B cell (primary cell): ENCODE measurements around the gene NUP214. TPM values are rescaled to one million over a fixed set of nuclear protein-coding genes. Genes with fewer than 3 reads are reported as not detected.

Experiments used
- ATAC-seq: fragments of 200-7000 bp; cut with Tn5 transposase; one replicate; pipeline ENCODE4 v1.10.0; 2021; ENCODE audit warnings: low read depth, mild to moderate bottlenecking, moderate number of reproducible peaks, moderate library complexity
- CTCF ChIA-PET: fragments of 350-600 bp; sonication (Branson Sonifier 250); formaldehyde crosslinking; loops from one replicate; lab custom pipeline; 2021; ENCODE audit warnings: antibody characterized with exemption, inconsistent platforms; lab: Charles Lee
- POLR2A ChIA-PET: fragments of 350-600 bp; sonication (Branson Sonifier 250); formaldehyde crosslinking; loops from one replicate; lab custom pipeline; 2021; ENCODE audit warnings: antibody characterized with exemption; lab: Charles Lee
- DNase-seq: peaks from one replicate; pipeline ENCODE4 v3.0.0; 2013
- H2AFZ ChIP-seq: 2 replicates; pipeline ENCODE4 v1.6.1; 2012; ENCODE audit warnings: mild to moderate bottlenecking, low read depth, low read length; ENCODE audit not compliant: insufficient read depth, poor library complexity, severe bottlenecking
- H3K27ac ChIP-seq, 2 donors: 1 replicate in 1 of 2; 2 replicates in 1 of 2; pipeline ENCODE4 v1.5.1; 2012 to 2013; ENCODE audit warnings: low read length in 2 of 2, mild to moderate bottlenecking in 2 of 2, moderate library complexity in 1 of 2
- H3K27me3 ChIP-seq, 4 experiments: fragments of 200-600 bp in 1 of 4; sonication (generic) in 1 of 4; replicated peaks in 1 of 4; 1 replicate in 2 of 4; 2 replicates in 2 of 4; pipeline versions ENCODE4 v1.6.1 to v1.7.0; 2013 to 2016; ENCODE audit warnings: low read length in 3 of 4, mild to moderate bottlenecking in 2 of 4, mixed read lengths in 1 of 4, moderate library complexity in 1 of 4; ENCODE audit not compliant: insufficient read depth in 4 of 4, control insufficient read depth in 3 of 4; ENCODE audit errors: control extremely low read depth in 1 of 4
- H3K36me3 ChIP-seq, 2 experiments: replicated peaks in 1 of 2; 1 replicate in 1 of 2; 2 replicates in 1 of 2; pipeline versions ENCODE4 v1.6.1 to v1.7.1; 2013; ENCODE audit warnings: low read length in 1 of 2; ENCODE audit not compliant: insufficient read depth in 2 of 2, control insufficient read depth in 1 of 2; ENCODE audit errors: control extremely low read depth in 1 of 2, extremely low read depth in 1 of 2
- H3K4me1 ChIP-seq, 2 donors: fragments of 200-600 bp in 1 of 2; sonication (generic) in 1 of 2; 1 replicate in 1 of 2; 2 replicates in 1 of 2; pipeline versions ENCODE4 v1.5.1 to v1.6.1; 2013 to 2017; ENCODE audit warnings: low read length in 2 of 2; ENCODE audit not compliant: control insufficient read depth in 2 of 2, insufficient read depth in 2 of 2
- H3K4me2 ChIP-seq: replicated peaks from 2 replicates; pipeline ENCODE3; 2012; ENCODE audit warnings: mild to moderate bottlenecking, low read depth, low read length; ENCODE audit not compliant: poor library complexity, severe bottlenecking
- H3K4me3 ChIP-seq, 5 experiments: fragments of 200-600 bp in 1 of 5; sonication (generic) in 1 of 5; 1 replicate in 3 of 5; 2 replicates in 2 of 5; pipeline versions ENCODE4 v1.5.1 to v1.7.0; 2011 to 2016; ENCODE audit warnings: low read length in 4 of 5, mild to moderate bottlenecking in 4 of 5, low read depth in 2 of 5, control low read depth in 1 of 5, moderate library complexity in 1 of 5; ENCODE audit not compliant: insufficient read depth in 1 of 5; ENCODE audit errors: control extremely low read depth in 1 of 5, extremely low read depth in 1 of 5
- H3K79me2 ChIP-seq: fragments of 200-600 bp; sonication (generic); one replicate; pipeline ENCODE4 v1.6.0; 2016; ENCODE audit warnings: low read length; ENCODE audit not compliant: control insufficient read depth, insufficient read depth
- H3K9ac ChIP-seq: fragments of 200-600 bp; sonication (generic); 2 replicates; pipeline ENCODE4 v1.6.1; 2017; ENCODE audit warnings: mild to moderate bottlenecking, low read length, moderate library complexity
- H3K9me3 ChIP-seq, 3 donors: one replicate each; pipeline versions ENCODE4 v1.6.1 to v1.7.1; 2013; ENCODE audit warnings: low read length in 2 of 3; ENCODE audit not compliant: control insufficient read depth in 2 of 3, insufficient read depth in 1 of 3; ENCODE audit errors: control extremely low read depth in 1 of 3
- H4K20me1 ChIP-seq: 2 replicates; pipeline ENCODE4 v1.6.0; 2012; ENCODE audit warnings: mild to moderate bottlenecking, low read length; ENCODE audit not compliant: insufficient read depth, control insufficient read depth, poor library complexity, severe bottlenecking
- H3K27ac Mint-ChIP-seq: one replicate; pipeline ENCODE4 v1.8.0; 2021; ENCODE audit warnings: mixed read lengths
- H3K27me3 Mint-ChIP-seq: one replicate; pipeline ENCODE4 v1.8.0; 2021; ENCODE audit warnings: mixed read lengths
- H3K4me1 Mint-ChIP-seq: one replicate; pipeline ENCODE4 v1.8.0; 2021; ENCODE audit warnings: mixed read lengths
- H3K4me3 Mint-ChIP-seq: one replicate; pipeline ENCODE4 v1.8.0; 2021; ENCODE audit warnings: mixed read lengths
- H3K9me3 Mint-ChIP-seq: one replicate; pipeline ENCODE4 v1.8.0; 2022; ENCODE audit warnings: mixed read lengths; ENCODE audit not compliant: insufficient read depth
- EZH2 ChIP-seq: IDR thresholded peaks from 2 replicates; pipeline ENCODE4 v1.6.1; 2012; ENCODE audit warnings: borderline replicate concordance, low read depth, mild to moderate bottlenecking, moderate library complexity, low read length; ENCODE audit not compliant: insufficient read depth, poor library complexity, severe bottlenecking
- WGBS: methylation state at CpG from one replicate; pipeline ENCODE4 v1.1.5; 2013; ENCODE audit warnings: missing lambda C conversion rate; ENCODE audit not compliant: insufficient coverage; 5-methylcytosine and 5-hydroxymethylcytosine counted together
- intact Hi-C: fragments of 100-400 bp; cut with micrococcal nuclease; formaldehyde crosslinking; loops from one replicate; pipeline ENCODE4 v1.10.0; 2022
- polyA plus RNA-seq: library from polyadenylated mRNA; depleted of rRNA; stranded (reverse); fragments of >200 nt; gene quantifications from 2 replicates; pipeline ENCODE4 v1.2.3, GENCODE V29; 2012
- total RNA-seq, 2 donors: library from RNA; stranded (reverse); fragments of 120-200 nt in 1 of 2; gene quantifications; 1 replicate in 1 of 2; 2 replicates in 1 of 2; pipeline versions ENCODE4 v1.2.3 to v1.2.4, GENCODE V29; 2013 to 2022
- TF ChIP-seq, protein P1 (sequence below): fragments of 200-600 bp; IDR thresholded peaks from one replicate; pipeline ENCODE4 v1.8.0; 2022; ENCODE audit warnings: antibody characterized with exemption, mild to moderate bottlenecking

The NUP214 gene
- total and polyA plus RNA-seq, 2 donors (not counting 1 experiment from before 2014, with no cell fraction given), result 19.0 to 94.6 TPM

DNA sequence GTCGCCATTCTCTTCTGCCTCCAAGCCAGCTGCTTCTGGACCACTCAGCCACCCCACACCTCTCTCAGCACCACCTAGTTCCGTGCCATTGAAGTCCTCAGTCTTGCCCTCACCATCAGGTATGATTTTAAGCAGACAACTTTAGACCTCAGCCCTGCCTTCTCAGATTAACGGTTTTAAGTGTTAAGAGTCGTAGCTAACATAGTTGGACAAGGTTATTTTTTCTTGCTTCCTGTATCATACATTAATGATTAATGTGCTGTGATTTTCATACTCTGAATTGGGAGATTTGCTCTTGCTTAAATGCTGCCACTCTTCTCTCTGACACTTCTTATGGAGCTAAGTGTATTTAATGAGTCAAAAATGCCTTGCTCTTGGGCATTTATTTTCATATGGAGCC, 20.8 kb downstream of the NUP214 start:
- no peaks in the 10 kb centered on the region for H3K27me3 Mint-ChIP-seq
- 100% methylated on average over 1 of the region's 4 CpGs for WGBS
- ChIA-PET CTCF (interaction anchor here (0.6 to 0.9 kb wide), 2 partner anchors 191 to 657 kb away, joined by 3 to 4 read pairs; no protein-coding TSS in a partner anchor), POLR2A (no interaction called here)
- no peaks in the 10 kb centered on the region for H3K9me3 Mint-ChIP-seq
- Histone ChIP-seq H3K4me3 (no peak overlapping the region), H3K27me3 (no peaks in the 10 kb centered on the region), H4K20me1 (no peaks in the 10 kb centered on the region), H2AFZ (no peak overlapping the region), H3K27ac (no peak overlapping the region), H3K9ac (no peak overlapping the region), H3K4me2 (no peak overlapping the region), H3K9me3 (no peaks in the 10 kb centered on the region), H3K36me3 (peaks cover 4 to 85% of the 10 kb centered on the region in 2 experiments), H3K79me2 (no peaks in the 10 kb centered on the region), H3K4me1 (no peaks in the 10 kb centered on the region)
- intact Hi-C loops, result no loop called here
- no peak overlapping the region for H3K27ac Mint-ChIP-seq
- ATAC-seq, result no peak
- no peak overlapping the region for H3K4me3 Mint-ChIP-seq
- H3K4me1 Mint-ChIP-seq, result no peaks in the 10 kb centered on the region
- no peak for DNase-seq
- TF ChIP-seq, protein P1, sequence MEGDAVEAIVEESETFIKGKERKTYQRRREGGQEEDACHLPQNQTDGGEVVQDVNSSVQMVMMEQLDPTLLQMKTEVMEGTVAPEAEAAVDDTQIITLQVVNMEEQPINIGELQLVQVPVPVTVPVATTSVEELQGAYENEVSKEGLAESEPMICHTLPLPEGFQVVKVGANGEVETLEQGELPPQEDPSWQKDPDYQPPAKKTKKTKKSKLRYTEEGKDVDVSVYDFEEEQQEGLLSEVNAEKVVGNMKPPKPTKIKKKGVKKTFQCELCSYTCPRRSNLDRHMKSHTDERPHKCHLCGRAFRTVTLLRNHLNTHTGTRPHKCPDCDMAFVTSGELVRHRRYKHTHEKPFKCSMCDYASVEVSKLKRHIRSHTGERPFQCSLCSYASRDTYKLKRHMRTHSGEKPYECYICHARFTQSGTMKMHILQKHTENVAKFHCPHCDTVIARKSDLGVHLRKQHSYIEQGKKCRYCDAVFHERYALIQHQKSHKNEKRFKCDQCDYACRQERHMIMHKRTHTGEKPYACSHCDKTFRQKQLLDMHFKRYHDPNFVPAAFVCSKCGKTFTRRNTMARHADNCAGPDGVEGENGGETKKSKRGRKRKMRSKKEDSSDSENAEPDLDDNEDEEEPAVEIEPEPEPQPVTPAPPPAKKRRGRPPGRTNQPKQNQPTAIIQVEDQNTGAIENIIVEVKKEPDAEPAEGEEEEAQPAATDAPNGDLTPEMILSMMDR, result no peak
- TF ChIP-seq EZH2, result no peak

- DNase-seq (no peak), ATAC-seq (no peak)
- Histone ChIP-seq H3K4me3 (no peak overlapping the region), H4K20me1 (no peaks in the 10 kb centered on the region), H3K36me3 (peaks cover 6 to 91% of the 10 kb centered on the region in 2 experiments), H3K9ac (no peak overlapping the region), H3K79me2 (no peaks in the 10 kb centered on the region), H3K4me1 (no peaks in the 10 kb centered on the region), H3K9me3 (no peaks in the 10 kb centered on the region), H3K27ac (no peak overlapping the region), H3K4me2 (no peak overlapping the region), H2AFZ (no peak overlapping the region), H3K27me3 (no peaks in the 10 kb centered on the region)
- ChIA-PET POLR2A (no interaction called here), CTCF (no interaction called here)
- no peak for TF ChIP-seq EZH2
- TF ChIP-seq, protein P1, result no peak
- H3K9me3 Mint-ChIP-seq, result no peaks in the 10 kb centered on the region
- WGBS, result 100% methylated on average over 2 of the region's 3 CpGs
- intact Hi-C loops, result no loop called here
- no peaks in the 10 kb centered on the region for H3K27me3 Mint-ChIP-seq
- H3K27ac Mint-ChIP-seq, result no peak overlapping the region
- no peak overlapping the region for H3K4me3 Mint-ChIP-seq
- no peaks in the 10 kb centered on the region for H3K4me1 Mint-ChIP-seq
Observed at GRCh38 chr9:131148276-131148675, 22.9 kb downstream of the NUP214 start.
